ENCODE data around the gene ITSN2. TPM values are rescaled to one million over a fixed set of nuclear protein-coding genes. Genes with fewer than 3 reads are reported as not detected.

Gene ITSN2
- total and polyA plus RNA-seq, 2 donors (not counting 1 experiment from before 2014, with no cell fraction given): 23.1 to 43.4 TPM

DNA sequence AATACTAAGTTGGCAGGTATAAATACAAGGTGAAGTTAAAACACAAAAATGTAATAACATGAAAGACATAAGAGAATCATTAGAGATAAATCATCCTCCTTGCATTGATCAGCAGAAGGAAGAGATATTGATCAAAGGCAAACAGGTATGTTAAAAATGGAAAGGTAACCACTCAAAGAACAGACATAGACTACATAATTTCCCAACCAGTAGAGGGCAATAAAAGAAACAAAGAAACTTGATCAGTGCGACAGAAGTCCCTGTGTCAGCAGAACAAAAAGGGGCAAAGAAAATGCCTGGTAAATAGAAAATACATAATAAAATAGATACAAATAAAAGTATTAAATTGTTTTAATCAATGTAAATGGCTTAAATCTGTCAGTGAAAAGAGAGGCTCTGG, 131.9 kb downstream of the ITSN2 start:
- H3K36me3 ChIP-seq (ENCODE audit: control insufficient read depth, insufficient read depth, low read length): no peaks in the 10 kb centered on the region
- no peaks in the 10 kb centered on the region for H3K79me2 ChIP-seq (ENCODE audit: control insufficient read depth, insufficient read depth, low read length)
- H3K4me2 ChIP-seq (ENCODE audit: extremely low read depth, insufficient read depth, low read length): no peak overlapping the region
- no peaks in the 10 kb centered on the region for H4K20me1 ChIP-seq (ENCODE audit: control insufficient read depth, extremely low read depth, insufficient read depth, low read length)
- H3K4me1 ChIP-seq (ENCODE audit: control insufficient read depth, extremely low read depth, insufficient read depth, low read length): no peaks in the 10 kb centered on the region
- H3K27me3 ChIP-seq (ENCODE audit: control insufficient read depth, insufficient read depth, low read length): no peaks in the 10 kb centered on the region
- no peaks in the 10 kb centered on the region for H3K9me3 ChIP-seq (ENCODE audit: control insufficient read depth, insufficient read depth, low read depth, low read length)
- H3K27ac ChIP-seq (ENCODE audit: insufficient read depth, low read length): no peak overlapping the region
- no peak overlapping the region for H2AFZ ChIP-seq (ENCODE audit: low read length)
- no peak overlapping the region for H3K9ac ChIP-seq (ENCODE audit: insufficient read depth, low read length)
- no peak overlapping the region for H3K4me3 ChIP-seq (replicated peaks in 1 of 4; ENCODE audit: control extremely low read depth in 1 of 4, insufficient read depth in 1 of 4, low read depth in 3 of 4, low read length in 4 of 4)
- TF ChIP-seq, protein P1, sequence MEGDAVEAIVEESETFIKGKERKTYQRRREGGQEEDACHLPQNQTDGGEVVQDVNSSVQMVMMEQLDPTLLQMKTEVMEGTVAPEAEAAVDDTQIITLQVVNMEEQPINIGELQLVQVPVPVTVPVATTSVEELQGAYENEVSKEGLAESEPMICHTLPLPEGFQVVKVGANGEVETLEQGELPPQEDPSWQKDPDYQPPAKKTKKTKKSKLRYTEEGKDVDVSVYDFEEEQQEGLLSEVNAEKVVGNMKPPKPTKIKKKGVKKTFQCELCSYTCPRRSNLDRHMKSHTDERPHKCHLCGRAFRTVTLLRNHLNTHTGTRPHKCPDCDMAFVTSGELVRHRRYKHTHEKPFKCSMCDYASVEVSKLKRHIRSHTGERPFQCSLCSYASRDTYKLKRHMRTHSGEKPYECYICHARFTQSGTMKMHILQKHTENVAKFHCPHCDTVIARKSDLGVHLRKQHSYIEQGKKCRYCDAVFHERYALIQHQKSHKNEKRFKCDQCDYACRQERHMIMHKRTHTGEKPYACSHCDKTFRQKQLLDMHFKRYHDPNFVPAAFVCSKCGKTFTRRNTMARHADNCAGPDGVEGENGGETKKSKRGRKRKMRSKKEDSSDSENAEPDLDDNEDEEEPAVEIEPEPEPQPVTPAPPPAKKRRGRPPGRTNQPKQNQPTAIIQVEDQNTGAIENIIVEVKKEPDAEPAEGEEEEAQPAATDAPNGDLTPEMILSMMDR (conservative IDR thresholded peaks at IDR 0.05 in 1 of 2, IDR thresholded peaks at IDR 0.05 in 1 of 2; ENCODE audit: low read depth in 1 of 2, low read length in 2 of 2): peak; percentile 32 to 33
- no peak for TF ChIP-seq EZH2 (IDR thresholded peaks at IDR 0.05; ENCODE audit: low read length, missing control alignments)
- peak in 1 of 2 donors; percentile 46 for DNase-seq (ENCODE audit: low read depth in 2 of 2)

DNA sequence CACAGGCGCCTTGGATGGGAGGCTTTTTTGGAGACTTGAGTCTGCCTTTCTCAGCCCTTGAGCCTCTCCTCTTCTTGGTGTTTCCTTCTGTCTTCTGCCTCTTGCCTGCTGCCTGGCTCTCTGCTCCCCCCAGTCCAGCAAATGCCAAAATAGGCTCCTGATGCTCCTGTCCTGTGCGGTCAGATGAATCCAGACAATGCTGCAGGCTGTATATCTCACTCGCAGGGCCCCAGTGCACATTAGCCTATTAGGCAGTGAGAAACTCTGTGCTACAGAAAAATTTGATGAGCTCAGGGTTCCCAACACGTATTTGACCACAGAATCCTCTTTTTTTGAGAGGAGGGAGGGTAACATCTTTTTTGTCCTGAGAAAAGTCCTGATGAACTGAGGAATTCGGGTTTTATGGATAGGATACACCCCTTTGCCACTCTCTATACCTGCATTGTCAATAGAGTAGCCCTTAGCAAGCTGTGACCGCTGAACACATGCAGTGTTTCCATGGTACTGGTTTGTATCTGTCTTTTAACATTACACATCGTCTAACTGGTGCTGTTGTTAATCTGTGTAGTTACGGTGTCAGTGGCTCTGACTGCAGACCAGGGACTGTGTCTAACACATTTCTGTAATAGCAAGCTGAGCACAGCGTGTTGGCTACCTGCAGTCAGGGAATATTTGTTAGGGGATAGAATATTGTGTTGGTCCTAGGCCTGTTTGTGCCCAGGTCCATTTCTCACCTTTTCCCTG, 134.7 kb downstream of the ITSN2 start:
- H3K9me3 ChIP-seq (ENCODE audit: control insufficient read depth, insufficient read depth, low read depth, low read length): no peaks in the 10 kb centered on the region
- H3K4me3 ChIP-seq (replicated peaks in 1 of 4; ENCODE audit: control extremely low read depth in 1 of 4, insufficient read depth in 1 of 4, low read depth in 3 of 4, low read length in 4 of 4): no peak overlapping the region
- TF ChIP-seq, protein P1 (conservative IDR thresholded peaks at IDR 0.05 in 1 of 2, IDR thresholded peaks at IDR 0.05 in 1 of 2; ENCODE audit: low read depth in 1 of 2, low read length in 2 of 2): no peak
- TF ChIP-seq EZH2 (IDR thresholded peaks at IDR 0.05; ENCODE audit: low read length, missing control alignments): no peak
- no peaks in the 10 kb centered on the region for H3K36me3 ChIP-seq (ENCODE audit: control insufficient read depth, insufficient read depth, low read length)
- no peak overlapping the region for H3K27ac ChIP-seq (ENCODE audit: insufficient read depth, low read length)
- H3K4me1 ChIP-seq (ENCODE audit: control insufficient read depth, extremely low read depth, insufficient read depth, low read length): no peaks in the 10 kb centered on the region
- H3K79me2 ChIP-seq (ENCODE audit: control insufficient read depth, insufficient read depth, low read length): no peaks in the 10 kb centered on the region
- H3K4me2 ChIP-seq (ENCODE audit: extremely low read depth, insufficient read depth, low read length): no peak overlapping the region
- no peak overlapping the region for H2AFZ ChIP-seq (ENCODE audit: low read length)
- H3K27me3 ChIP-seq (ENCODE audit: control insufficient read depth, insufficient read depth, low read length): no peaks in the 10 kb centered on the region
- no peak for DNase-seq (ENCODE audit: low read depth in 2 of 2)
- H4K20me1 ChIP-seq (ENCODE audit: control insufficient read depth, extremely low read depth, insufficient read depth, low read length): no peaks in the 10 kb centered on the region
- no peak overlapping the region for H3K9ac ChIP-seq (ENCODE audit: insufficient read depth, low read length)

DNA sequence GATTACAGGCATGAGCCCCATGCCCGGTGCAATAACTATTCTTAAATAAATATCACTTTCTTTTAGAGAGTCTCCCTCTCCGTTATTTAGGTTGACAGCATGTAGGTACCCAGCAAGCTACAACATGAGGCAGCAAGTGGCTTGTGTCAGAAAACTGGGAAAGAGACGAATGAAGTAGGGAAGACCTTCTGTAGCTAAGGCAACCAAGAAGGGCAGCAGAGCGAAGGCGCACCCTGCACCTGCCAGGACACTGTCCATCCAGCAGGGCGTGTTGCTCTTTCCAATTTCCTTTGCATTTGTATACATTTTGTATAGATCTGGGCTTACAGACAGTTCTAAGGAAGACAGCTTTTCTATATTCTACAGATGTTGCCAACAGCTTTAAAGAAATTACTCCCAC, 137.4 kb downstream of the ITSN2 start:
- TF ChIP-seq, protein P1 (conservative IDR thresholded peaks at IDR 0.05 in 1 of 2, IDR thresholded peaks at IDR 0.05 in 1 of 2; ENCODE audit: low read depth in 1 of 2, low read length in 2 of 2): no peak
- TF ChIP-seq EZH2 (IDR thresholded peaks at IDR 0.05; ENCODE audit: low read length, missing control alignments): no peak
- DNase-seq (ENCODE audit: low read depth in 2 of 2): no peak
- Histone ChIP-seq H3K9ac (ENCODE audit: insufficient read depth, low read length) (no peak overlapping the region), H3K4me1 (ENCODE audit: control insufficient read depth, extremely low read depth, insufficient read depth, low read length) (no peaks in the 10 kb centered on the region), H3K27ac (ENCODE audit: insufficient read depth, low read length) (no peak overlapping the region), H3K27me3 (ENCODE audit: control insufficient read depth, insufficient read depth, low read length) (no peaks in the 10 kb centered on the region), H3K36me3 (ENCODE audit: control insufficient read depth, insufficient read depth, low read length) (no peaks in the 10 kb centered on the region), H4K20me1 (ENCODE audit: control insufficient read depth, extremely low read depth, insufficient read depth, low read length) (no peaks in the 10 kb centered on the region), H3K9me3 (ENCODE audit: control insufficient read depth, insufficient read depth, low read depth, low read length) (no peaks in the 10 kb centered on the region), H3K4me2 (ENCODE audit: extremely low read depth, insufficient read depth, low read length) (no peak overlapping the region), H2AFZ (ENCODE audit: low read length) (no peak overlapping the region), H3K4me3 (replicated peaks in 1 of 4; ENCODE audit: control extremely low read depth in 1 of 4, insufficient read depth in 1 of 4, low read depth in 3 of 4, low read length in 4 of 4) (no peak overlapping the region), H3K79me2 (ENCODE audit: control insufficient read depth, insufficient read depth, low read length) (no peaks in the 10 kb centered on the region)
